Large intestine (tissue), 3 donors: Measurements from ENCODE around the gene MYO16. TPM values are rescaled to one million over a fixed set of nuclear protein-coding genes. Genes with fewer than 3 reads are reported as not detected.
"Not testable (repeated sequence)": the region's sequence is repeated elsewhere in the genome, so short reads cannot be mapped to it uniquely, and the experiment has no call there.

Experiments used
- DNase-seq, 2 donors: peaks; one replicate each; pipeline versions ENCODE4 v3.0.0 to v3.0.0-alpha.2; 2013
- H3K27ac ChIP-seq: one replicate; pipeline ENCODE4 v1.5.1; 2013; ENCODE audit warnings: low read length
- H3K27me3 ChIP-seq: 2 replicates; pipeline ENCODE4 v1.6.1; 2013; ENCODE audit warnings: low read length; ENCODE audit not compliant: control insufficient read depth, insufficient read depth
- H3K36me3 ChIP-seq: 2 replicates; pipeline ENCODE4 v1.6.1; 2013; ENCODE audit warnings: low read length; ENCODE audit not compliant: control insufficient read depth, insufficient read depth
- H3K4me1 ChIP-seq: one replicate; pipeline ENCODE4 v1.6.1; 2013; ENCODE audit warnings: low read length; ENCODE audit not compliant: control insufficient read depth, insufficient read depth
- H3K4me3 ChIP-seq: one replicate; pipeline ENCODE4 v1.5.1; 2013; ENCODE audit warnings: low read length
- H3K9me3 ChIP-seq: one replicate; pipeline ENCODE4 v1.6.1; 2013; ENCODE audit warnings: mild to moderate bottlenecking, low read depth, low read length, moderate library complexity; ENCODE audit not compliant: control insufficient read depth
- WGBS: methylation state at CpG from one replicate; pipeline ENCODE4 v1.1.5; 2013; ENCODE audit warnings: low lambda C conversion rate; ENCODE audit not compliant: insufficient coverage; 5-methylcytosine and 5-hydroxymethylcytosine counted together
- polyA plus RNA-seq: library from polyadenylated mRNA; unstranded; fragments of 120-200 nt; gene quantifications from one replicate; pipeline ENCODE4 v1.2.1, GENCODE V29; 2013

The MYO16 gene
- polyA plus RNA-seq, 1 donor, result 0.27 TPM

GRCh38 chr13:108769213-108770070, 140.0 kb downstream of the MYO16 start:
- Histone ChIP-seq H3K36me3 (no peaks in the 10 kb centered on the region), H3K27ac (no peak overlapping the region), H3K4me1 (no peaks in the 10 kb centered on the region), H3K4me3 (no peak overlapping the region), H3K9me3 (no peaks in the 10 kb centered on the region), H3K27me3 (no peaks in the 10 kb centered on the region)
- no peak for DNase-seq
- WGBS, result 52% methylated on average over 7 of the region's 10 CpGs

- DNase-seq, result no peak
- Histone ChIP-seq H3K9me3 (no peaks in the 10 kb centered on the region), H3K27me3 (no peaks in the 10 kb centered on the region), H3K27ac (no peak overlapping the region), H3K4me3 (no peak overlapping the region), H3K36me3 (no peaks in the 10 kb centered on the region), H3K4me1 (no peaks in the 10 kb centered on the region)
- no CpG with 5 or more reads among the region's 8 CpGs for WGBS
Observed at GRCh38 chr13:108775597-108775996, 146.2 kb downstream of the MYO16 start.

GRCh38 chr13:108776650-108777049, 147.2 kb downstream of the MYO16 start:
- no peak overlapping the region for H3K4me3 ChIP-seq
- H3K36me3 ChIP-seq, result no peaks in the 10 kb centered on the region
- DNase-seq, result no peak
- H3K9me3 ChIP-seq, result no peaks in the 10 kb centered on the region
- H3K27me3 ChIP-seq, result no peaks in the 10 kb centered on the region
- H3K27ac ChIP-seq, result no peak overlapping the region
- no peaks in the 10 kb centered on the region for H3K4me1 ChIP-seq
- no CpG with 5 or more reads among the region's 3 CpGs for WGBS

- 67% methylated on average over 1 of the region's 9 CpGs for WGBS
- H3K27ac ChIP-seq, result no peak overlapping the region
Observed at GRCh38 chr13:108777421-108778420, 148.3 kb downstream of the MYO16 start.

GRCh38 chr13:108779308-108779707, 149.9 kb downstream of the MYO16 start:
- no CpG with 5 or more reads among the region's 2 CpGs for WGBS
- no peaks in the 10 kb centered on the region for H3K27me3 ChIP-seq
- no peaks in the 10 kb centered on the region for H3K36me3 ChIP-seq
- H3K4me1 ChIP-seq, result no peaks in the 10 kb centered on the region
- no peak overlapping the region for H3K27ac ChIP-seq
- no peak overlapping the region for H3K4me3 ChIP-seq
- DNase-seq, result no peak
- H3K9me3 ChIP-seq, result no peaks in the 10 kb centered on the region

More at GRCh38 chr13:108777421-108778420, 148.3 kb downstream of the MYO16 start:
- H3K4me1 ChIP-seq, result no peaks in the 10 kb centered on the region
- no peaks in the 10 kb centered on the region for H3K9me3 ChIP-seq
- no peaks in the 10 kb centered on the region for H3K27me3 ChIP-seq
- H3K4me3 ChIP-seq, result no peak overlapping the region
- no peak for DNase-seq
- H3K36me3 ChIP-seq, result no peaks in the 10 kb centered on the region

- Histone ChIP-seq H3K9me3 (no peaks in the 10 kb centered on the region), H3K4me1 (no peaks in the 10 kb centered on the region), H3K4me3 (no peak overlapping the region), H3K36me3 (no peaks in the 10 kb centered on the region), H3K27me3 (no peaks in the 10 kb centered on the region), H3K27ac (no peak overlapping the region)
- no peak for DNase-seq
- WGBS, result no CpG with 5 or more reads among the region's 3 CpGs
Observed at GRCh38 chr13:108780706-108781105, 151.3 kb downstream of the MYO16 start.

GRCh38 chr13:108781312-108781711, 151.9 kb downstream of the MYO16 start:
- DNase-seq, result no peak
- no peaks in the 10 kb centered on the region for H3K36me3 ChIP-seq
- H3K4me1 ChIP-seq, result no peaks in the 10 kb centered on the region
- no peak overlapping the region for H3K27ac ChIP-seq
- WGBS, result no CpG with 5 or more reads among the region's 4 CpGs
- H3K9me3 ChIP-seq, result no peaks in the 10 kb centered on the region
- no peak overlapping the region for H3K4me3 ChIP-seq
- no peaks in the 10 kb centered on the region for H3K27me3 ChIP-seq

GRCh38 chr13:108782480-108782879, 153.1 kb downstream of the MYO16 start:
- H3K27ac ChIP-seq, H3K36me3 ChIP-seq, H3K9me3 ChIP-seq, H3K4me3 ChIP-seq, H3K27me3 ChIP-seq, DNase-seq, H3K4me1 ChIP-seq: not testable (repeated sequence)
- no CpG with 5 or more reads among the region's 2 CpGs for WGBS

GRCh38 chr13:108785844-108786243, 156.4 kb downstream of the MYO16 start:
- Histone ChIP-seq H3K4me3 (no peak overlapping the region), H3K4me1 (no peaks in the 10 kb centered on the region), H3K36me3 (no peaks in the 10 kb centered on the region), H3K9me3 (no peaks in the 10 kb centered on the region), H3K27ac (no peak overlapping the region), H3K27me3 (no peaks in the 10 kb centered on the region)
- WGBS, result 40% methylated on average over 1 of the region's 3 CpGs
- DNase-seq, result no peak

GRCh38 chr13:108786456-108787200, 157.2 kb downstream of the MYO16 start:
- no peak overlapping the region for H3K27ac ChIP-seq
- no peaks in the 10 kb centered on the region for H3K36me3 ChIP-seq
- DNase-seq, result no peak
- no CpG with 5 or more reads among the region's 11 CpGs for WGBS
- H3K27me3 ChIP-seq, result no peaks in the 10 kb centered on the region
- H3K9me3 ChIP-seq, result no peaks in the 10 kb centered on the region
- no peak overlapping the region for H3K4me3 ChIP-seq
- no peaks in the 10 kb centered on the region for H3K4me1 ChIP-seq
